HL-60/S4 treated with phorbol 12-myristate 13-acetate at 8.2 ng/mL for 4 days and 3 days (cell line): ENCODE results near the gene CHD6.

ENCODE experiments used
- in situ Hi-C: fragments of 300-500 bp; cut with MboI; formaldehyde crosslinking; loops from 2 replicates; pipeline ENCODE4 v1.15.0; 2022; ENCODE audit warnings: low sequenced_read_pairs

CHD6 gene

DNA sequence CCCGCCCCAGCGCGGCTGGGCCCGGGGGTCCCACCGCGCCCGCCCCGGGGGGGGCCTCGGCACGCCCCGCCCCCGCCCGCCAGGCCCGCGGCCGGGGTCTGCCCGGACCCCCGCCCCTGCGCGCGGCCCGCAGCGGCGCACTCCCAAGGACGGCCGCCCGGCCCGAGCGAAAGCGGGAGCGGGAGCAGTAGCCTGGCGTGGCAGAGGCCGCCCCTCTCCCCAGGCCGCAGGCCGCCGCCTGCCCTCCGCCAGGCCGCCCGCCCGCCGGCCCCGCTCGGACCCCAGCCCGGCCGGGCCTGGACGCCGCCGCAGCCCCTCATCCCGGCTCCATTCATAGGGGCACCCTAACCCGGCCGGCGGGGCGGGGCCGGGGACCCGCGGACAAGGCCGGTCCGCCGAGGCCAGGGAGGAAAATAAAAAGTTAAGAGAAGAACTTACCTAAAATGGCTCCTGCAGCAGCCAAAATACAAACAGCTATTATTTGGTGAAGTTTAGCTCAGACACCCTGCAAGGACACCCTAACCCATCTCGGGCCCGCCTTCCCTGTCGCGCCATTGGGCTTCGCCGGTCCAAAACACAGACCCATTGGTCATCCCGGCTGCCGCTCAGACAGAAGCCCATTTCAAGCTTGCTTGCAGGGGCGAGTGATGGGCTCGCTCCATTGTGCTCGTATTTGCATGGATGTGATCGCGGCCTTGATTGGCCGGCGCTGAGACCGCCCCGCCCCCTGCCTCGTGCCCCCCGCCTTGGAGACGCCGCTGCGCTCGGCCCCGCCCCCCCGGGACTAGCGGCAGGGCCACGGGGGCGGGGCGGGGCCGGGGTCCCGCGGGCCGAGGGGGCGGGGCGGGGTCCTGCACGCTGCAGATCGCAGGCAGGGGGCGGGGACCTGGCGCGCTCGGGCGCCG lies at the start of gene CHD6:
CHD6 (minus strand) TSS at position 476 of the 905 bp plus-strand sequence. CDS start 67,040 bp downstream, outside the sequence.
- in situ Hi-C loops, result no loop called here

- in situ Hi-C loops, result no loop called here
Observed at GRCh38 chr20:41664584-41664983, 46.4 kb upstream of the CHD6 start.

DNA sequence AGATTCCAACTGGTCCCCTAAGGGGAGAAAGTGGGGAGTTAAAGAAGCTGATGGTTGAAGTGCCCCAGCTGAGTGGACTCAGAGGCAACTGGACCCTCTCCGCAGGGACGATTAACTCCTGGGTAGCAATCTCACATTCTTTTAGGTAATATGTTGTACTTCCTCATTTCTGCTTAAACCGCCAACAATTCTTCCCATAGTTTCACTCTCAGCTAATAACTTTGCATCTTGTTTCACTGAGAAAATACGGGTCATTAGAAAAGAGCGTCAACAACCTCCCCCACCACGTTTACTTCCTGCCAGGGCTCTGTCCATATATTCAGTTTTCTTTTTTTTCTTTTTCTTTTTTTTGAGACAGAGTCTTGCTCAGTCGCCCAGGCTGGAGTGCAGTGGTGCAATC lies 39.5 kb upstream of the CHD6 start:
- in situ Hi-C loops, result no loop called here

DNA sequence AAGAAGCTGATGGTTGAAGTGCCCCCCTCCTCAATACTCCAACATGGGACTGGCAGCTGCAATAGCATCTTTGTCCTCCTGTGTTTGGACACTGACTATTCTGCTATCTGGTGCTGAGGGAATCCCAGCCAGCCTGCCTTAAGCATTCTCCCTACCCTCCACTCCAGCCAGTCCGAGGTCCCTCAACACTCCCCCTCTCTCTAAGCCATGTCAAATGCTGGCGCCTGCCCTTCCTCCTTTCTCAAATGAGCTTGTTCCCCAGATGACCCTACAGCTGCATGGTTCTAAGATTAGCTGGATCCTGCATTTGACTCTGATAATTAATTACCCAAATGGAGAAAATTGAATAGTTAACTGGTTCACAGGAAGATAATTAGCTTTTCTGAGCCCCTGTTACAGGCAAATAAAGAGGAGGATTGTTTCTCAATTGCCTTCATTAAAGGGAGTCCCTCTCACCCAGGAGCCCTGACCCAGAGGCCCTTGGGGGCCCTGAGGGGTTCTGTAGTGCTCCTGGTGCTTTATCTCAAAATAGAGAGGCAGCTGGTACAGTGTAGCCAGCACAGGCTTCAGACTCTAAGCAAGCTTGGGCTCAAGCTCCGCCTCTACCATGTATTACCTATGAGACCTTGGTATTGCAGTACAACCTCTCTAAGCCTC lies 37.9 kb upstream of the CHD6 start:
- in situ Hi-C loops, result no loop called here

DNA sequence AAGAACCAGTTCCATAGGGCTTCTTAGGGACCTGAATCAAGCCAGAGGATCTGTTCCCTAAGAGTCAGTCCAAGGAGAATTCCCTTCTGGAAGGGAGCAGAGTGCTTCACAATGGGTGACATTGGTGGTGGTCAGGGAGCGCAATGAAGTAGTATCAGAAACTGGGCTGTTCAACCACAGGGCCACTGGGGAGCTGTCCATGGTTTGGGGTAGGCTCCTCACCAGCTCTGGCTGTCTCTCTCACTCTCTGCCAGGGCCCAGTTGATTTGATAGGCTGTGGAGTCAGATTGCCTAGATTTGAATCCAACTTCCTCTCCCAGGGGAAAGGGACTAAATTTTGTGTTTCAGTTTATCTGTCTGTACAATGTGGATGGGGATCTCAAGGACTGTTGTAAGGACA lies 36.7 kb upstream of the CHD6 start:
- in situ Hi-C loops, result no loop called here

- in situ Hi-C loops, result no loop called here
Observed at GRCh38 chr20:41654292-41654691, 36.1 kb upstream of the CHD6 start.

- in situ Hi-C loops, result no loop called here
Observed at GRCh38 chr20:41650231-41650948, 32.2 kb upstream of the CHD6 start.

GRCh38 chr20:41649489-41649888 lies 31.3 kb upstream of the CHD6 start:
- in situ Hi-C loops, result no loop called here

GRCh38 chr20:41645372-41645771 lies 27.2 kb upstream of the CHD6 start:
- in situ Hi-C loops, result no loop called here

DNA sequence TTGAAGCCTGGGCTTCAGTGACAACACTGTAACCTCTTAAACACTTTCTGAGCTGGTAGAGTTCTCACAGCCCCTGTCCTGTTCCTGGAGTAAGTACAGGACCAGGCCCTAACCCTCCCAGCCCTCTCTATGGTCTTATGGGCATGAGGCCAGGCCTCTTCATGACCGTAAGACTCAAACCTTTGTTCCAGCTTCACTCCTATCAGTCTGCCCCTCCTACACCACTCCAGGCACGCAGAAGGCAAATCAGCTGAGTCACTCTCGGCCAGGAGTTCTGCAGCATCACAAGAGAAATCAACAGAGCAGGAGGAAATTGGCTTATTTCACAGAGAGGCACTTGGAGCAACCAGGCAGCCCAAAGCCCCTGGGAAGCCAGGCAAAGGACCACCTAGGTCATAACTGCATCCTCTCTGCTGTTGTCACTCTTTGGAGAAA lies 25.3 kb upstream of the CHD6 start:
- in situ Hi-C loops, result no loop called here

DNA sequence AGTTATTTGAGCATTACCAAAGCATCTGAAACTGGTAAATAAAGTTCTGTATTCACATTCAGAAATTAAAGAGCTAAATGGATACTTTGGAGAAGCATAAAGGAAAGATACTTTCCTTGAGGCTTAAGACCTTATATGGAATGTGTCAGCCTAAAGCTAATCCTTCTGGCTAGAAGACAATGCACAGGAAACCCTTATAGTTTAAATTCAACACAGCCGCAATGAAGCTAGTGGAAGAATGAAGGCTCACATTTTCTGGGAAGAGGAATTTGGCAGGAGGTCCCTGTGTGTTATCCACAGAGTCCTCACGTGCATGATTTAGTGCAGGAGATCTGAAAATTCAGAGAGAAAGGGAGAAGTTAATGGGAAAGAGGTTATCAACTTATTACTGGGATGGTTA lies 21.5 kb upstream of the CHD6 start:
- in situ Hi-C loops, result no loop called here

DNA sequence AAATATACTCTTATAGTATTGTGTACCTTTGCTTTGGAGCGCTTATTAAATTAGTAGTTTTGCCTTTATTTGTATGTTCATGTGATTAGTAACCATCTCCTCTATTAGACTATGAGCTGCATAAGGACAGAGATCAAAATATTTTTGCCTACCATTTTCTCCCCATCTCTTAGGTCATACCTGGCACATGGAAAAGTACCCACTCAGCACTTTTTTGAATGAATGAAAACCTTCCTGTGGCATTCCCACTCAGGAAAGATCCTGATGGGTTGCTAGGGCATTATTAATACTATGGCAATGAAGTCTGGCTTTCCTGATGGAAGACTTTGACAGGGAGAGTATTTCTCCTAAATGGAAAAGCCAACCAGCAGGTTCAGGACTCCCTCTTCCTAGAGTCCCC lies 20.3 kb upstream of the CHD6 start:
- in situ Hi-C loops, result no loop called here

DNA sequence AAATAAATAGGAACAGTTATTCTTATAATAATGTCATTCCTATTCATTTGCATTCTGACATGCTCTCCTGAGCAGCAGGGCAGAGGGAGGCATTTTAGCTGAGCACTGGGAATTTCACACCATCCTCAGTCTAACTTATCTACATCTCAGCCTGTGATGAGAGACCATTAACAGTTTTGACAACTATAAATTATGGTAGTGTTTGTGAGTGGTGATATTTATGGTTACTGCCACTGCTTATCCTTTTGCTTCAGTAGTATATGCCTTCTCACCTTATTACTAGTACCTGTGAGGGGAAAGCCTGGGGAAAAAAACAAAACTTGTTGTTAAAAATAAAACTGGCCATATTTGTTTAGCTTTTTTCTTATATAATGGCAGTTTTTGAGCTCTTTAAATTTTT lies 17.0 kb upstream of the CHD6 start:
- in situ Hi-C loops, result no loop called here

DNA sequence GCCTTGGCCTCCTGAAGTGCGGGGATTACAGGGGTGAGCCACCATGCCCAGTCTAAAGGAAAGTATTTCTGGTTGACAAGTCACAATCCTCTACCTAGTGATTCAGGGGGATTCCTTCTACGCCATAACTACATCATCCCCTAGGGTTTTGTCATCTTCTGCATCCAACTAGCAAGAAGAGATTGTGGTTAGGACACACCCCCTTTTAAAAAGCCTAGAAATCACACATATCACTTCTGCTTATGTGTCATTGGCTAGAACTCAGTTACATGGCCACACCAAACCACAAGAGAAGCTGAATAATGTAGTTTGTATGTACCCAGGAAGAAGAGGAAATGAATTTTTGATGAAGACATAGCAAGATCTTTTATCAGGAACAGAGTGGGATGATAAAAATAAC lies 14.7 kb upstream of the CHD6 start:
- in situ Hi-C loops, result no loop called here

DNA sequence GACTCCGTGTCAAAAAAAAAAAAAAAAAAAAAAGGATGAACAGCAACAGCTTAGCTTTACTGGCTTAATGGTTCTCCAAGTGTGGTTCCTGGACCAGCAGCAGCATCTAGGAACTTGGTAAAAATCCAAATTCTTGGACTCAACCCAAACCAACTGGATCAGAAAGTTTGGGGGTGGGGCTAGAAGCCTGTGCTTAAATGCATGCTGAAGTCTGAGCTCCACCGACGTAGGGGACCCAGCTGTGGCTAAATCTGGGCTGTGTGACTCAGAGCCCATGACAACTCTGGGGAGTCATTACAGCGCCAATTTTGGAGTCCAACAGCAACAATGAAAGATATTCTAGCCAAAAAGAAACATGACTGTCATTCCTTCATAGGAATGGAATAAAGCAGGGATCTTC lies 13.6 kb upstream of the CHD6 start:
- in situ Hi-C loops, result no loop called here

GRCh38 chr20:41630846-41631245 lies 12.7 kb upstream of the CHD6 start:
- in situ Hi-C loops, result no loop called here

DNA sequence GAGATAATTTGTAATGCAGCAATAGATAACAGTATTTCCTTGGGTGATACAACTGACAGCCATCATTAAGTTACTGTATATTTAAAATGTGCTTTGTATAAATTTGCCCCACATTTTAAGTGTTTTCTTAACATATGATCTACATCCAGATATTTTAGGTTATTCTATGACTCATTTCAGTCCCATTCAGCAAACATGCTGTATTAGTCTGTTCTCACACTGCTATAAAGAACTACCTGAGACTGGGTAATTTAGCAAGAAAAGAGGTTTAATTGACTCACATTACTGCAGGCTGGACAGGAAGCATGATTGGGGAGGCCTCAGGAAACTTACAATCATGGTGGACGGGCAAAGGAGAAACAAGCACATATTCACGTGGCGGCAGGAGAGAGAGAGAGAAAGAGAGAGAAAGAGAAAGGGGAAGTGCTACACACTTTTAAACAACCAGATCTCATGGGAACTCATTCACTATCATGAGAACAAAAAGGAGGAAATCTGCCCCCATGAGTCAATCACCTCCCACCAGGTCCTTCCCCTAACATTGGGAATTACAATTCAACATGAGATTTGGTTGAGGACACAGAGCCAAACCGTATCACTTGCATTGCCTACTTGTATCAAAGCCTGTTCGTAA lies 9.6 kb upstream of the CHD6 start:
- in situ Hi-C loops, result no loop called here

- in situ Hi-C loops, result no loop called here
Observed at GRCh38 chr20:41627001-41627495, 8.9 kb upstream of the CHD6 start.

- in situ Hi-C loops, result no loop called here
Observed at GRCh38 chr20:41623625-41624375, 5.6 kb upstream of the CHD6 start.

DNA sequence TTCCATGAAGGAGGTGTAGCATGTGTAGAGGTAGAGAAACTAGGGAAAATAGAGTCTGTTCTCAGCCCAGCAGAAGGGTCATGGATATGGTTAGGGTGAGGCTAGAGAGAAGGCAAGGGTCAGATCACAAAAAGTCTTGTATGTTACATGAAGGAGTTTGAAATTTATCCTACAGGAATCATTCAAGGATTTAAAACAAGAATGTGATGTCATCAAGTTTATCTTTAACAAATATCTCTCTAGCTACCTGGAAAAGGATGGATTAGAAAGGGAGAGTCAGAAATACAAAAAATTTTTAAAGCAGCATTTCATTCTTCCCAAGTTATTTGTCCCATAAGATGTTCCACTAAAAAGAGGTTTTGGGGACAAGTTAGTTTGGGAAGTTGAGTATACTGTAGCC lies 4.4 kb upstream of the CHD6 start:
- in situ Hi-C loops, result no loop called here
